AG09319 (cell line): ENCODE results near the gene THAP7.

Experiments
- DNase-seq: peaks from one replicate; pipeline ENCODE4 v3.0.0-alpha.2; 2010; ENCODE audit warnings: low read depth; ENCODE audit errors: extremely low read depth
- CTCF ChIP-seq: IDR thresholded peaks from 2 replicates; pipeline ENCODE4 v1.5.1; 2011; ENCODE audit warnings: low read depth, mild to moderate bottlenecking, inconsistent platforms, low read length, moderate library complexity

The THAP7 gene

GRCh38 chr22:21000987-21001600, 824 bp downstream of the THAP7 start:
- no peak for DNase-seq
- no peak for TF ChIP-seq CTCF

- DNase-seq: no peak
- no peak for TF ChIP-seq CTCF
These were observed 1.5 kb downstream of the THAP7 start for GRCh38 chr22:21000207-21000986.

GRCh38 chr22:20999350-21000206, 2.3 kb downstream of the THAP7 start:
- no peak for DNase-seq
- TF ChIP-seq CTCF: no peak

- DNase-seq: no peak
These were observed 3.2 kb downstream of the THAP7 start for GRCh38 chr22:20998411-20999336.

GRCh38 chr22:20997536-20998257, 4.2 kb downstream of the THAP7 start:
- no peak for TF ChIP-seq CTCF
- DNase-seq: no peak

More at GRCh38 chr22:20998411-20999336, 3.2 kb downstream of the THAP7 start:
- no peak for TF ChIP-seq CTCF

GRCh38 chr22:20996598-20997535, 5.1 kb downstream of the THAP7 start:
- no peak for TF ChIP-seq CTCF
- DNase-seq: no peak
